Measurements from ENCODE around the gene YPEL2. TPM values are rescaled to one million over a fixed set of nuclear protein-coding genes. Genes with fewer than 3 reads are reported as not detected.

YPEL2 gene
- total RNA-seq, 4 donors from 2014 or later = 16.5 to 24.1 (median 21.8) TPM

DNA sequence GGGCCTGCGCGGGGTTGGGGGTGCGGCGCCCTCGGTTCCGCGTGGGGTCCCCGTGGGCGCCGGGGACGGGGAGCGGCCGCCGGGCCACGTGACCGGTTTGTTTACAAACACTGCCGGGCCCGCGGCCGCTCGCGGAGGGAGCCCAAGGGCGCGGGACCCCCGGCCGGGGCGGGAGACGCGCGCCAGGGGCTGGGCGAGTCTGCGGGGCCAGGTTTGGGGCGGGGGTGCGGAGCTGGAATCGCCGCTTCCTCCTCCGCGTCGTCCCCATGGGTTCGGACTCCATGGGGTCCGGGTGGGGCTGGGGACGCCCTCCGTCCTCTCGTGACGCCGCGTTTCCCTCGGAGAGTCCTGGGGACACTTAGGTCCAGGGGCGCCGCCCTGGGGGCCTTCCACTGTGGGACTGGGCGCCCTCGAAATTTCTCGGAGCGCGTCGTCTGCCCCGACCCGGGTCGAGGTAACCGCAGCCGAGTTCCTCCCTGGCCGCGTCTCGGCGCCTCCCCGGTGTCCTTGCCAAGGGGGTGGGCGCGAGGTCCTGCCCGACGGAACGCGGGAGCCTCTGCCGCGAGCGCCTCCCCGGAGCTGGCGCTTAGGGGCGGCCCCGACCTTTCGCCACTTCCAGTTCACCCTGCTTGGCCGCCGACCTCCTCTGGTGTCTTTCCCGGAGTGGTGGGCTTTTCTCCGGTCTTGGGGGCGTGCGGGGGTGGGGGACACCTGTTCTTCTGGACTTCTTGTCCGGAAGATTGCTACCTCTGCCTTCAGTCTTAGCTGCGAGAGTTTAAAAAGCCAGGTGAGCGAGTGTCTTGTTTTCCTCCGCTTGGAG is 684 bp downstream of the YPEL2 start:
- TF ChIP-seq POLR2A (IDR thresholded peaks at IDR 0.05) = no peak
- TF ChIP-seq, protein P1, sequence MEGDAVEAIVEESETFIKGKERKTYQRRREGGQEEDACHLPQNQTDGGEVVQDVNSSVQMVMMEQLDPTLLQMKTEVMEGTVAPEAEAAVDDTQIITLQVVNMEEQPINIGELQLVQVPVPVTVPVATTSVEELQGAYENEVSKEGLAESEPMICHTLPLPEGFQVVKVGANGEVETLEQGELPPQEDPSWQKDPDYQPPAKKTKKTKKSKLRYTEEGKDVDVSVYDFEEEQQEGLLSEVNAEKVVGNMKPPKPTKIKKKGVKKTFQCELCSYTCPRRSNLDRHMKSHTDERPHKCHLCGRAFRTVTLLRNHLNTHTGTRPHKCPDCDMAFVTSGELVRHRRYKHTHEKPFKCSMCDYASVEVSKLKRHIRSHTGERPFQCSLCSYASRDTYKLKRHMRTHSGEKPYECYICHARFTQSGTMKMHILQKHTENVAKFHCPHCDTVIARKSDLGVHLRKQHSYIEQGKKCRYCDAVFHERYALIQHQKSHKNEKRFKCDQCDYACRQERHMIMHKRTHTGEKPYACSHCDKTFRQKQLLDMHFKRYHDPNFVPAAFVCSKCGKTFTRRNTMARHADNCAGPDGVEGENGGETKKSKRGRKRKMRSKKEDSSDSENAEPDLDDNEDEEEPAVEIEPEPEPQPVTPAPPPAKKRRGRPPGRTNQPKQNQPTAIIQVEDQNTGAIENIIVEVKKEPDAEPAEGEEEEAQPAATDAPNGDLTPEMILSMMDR (IDR thresholded peaks at IDR 0.05) = no peak
- Histone ChIP-seq H3K27me3 (no peaks in the 10 kb centered on the region), H3K4me1 (peaks cover 2 to 50% (median 23%) of the 10 kb centered on the region in 4 donors), H3K36me3 (no peaks in the 10 kb centered on the region), H3K4me3 (peak overlapping the region; percentile 89 to 99 (median 96)), H3K9me3 (no peaks in the 10 kb centered on the region), H3K27ac (peak overlapping the region; percentile 93 to 96 (median 94))
- peak; percentile 44 to 71 (median 71) for DNase-seq

DNA sequence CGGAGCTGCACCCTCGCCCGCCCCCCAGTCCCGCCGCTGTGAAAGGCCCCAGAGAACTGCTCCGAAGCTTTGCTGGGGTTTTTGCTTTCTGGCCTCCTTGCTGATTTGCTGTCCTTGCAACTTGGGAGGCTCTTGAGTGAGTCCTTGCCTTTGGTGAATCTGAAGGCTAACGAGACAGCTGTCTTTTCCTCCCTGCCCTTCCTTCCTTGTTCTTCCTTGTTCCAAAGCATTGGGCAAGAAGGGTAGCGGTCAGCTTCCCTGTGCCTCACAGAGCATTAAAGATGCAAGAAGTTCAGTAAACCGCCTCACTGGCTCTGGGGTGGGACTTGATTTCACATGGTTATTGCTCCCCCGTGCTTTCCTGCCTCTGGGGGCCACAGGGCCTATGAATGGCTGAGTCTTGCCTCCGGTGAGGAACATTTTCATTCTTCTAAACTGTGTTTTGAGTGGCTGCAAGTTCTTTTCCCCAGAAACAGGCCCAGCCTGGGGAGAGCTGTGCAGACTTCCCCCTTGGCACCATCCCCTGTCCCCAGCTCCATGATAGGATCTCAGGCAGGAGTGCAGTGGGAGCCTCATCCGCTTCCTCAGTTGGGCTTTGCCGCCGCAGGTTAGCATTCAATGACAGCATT is 1.4 kb downstream of the YPEL2 start:
- TF ChIP-seq, protein P1 (IDR thresholded peaks at IDR 0.05) = no peak
- peaks cover 2 to 50% (median 23%) of the 10 kb centered on the region in 4 donors for H3K4me1 ChIP-seq
- H3K27me3 ChIP-seq = no peaks in the 10 kb centered on the region
- H3K36me3 ChIP-seq = no peaks in the 10 kb centered on the region
- peak in 2 of 3 donors; percentile 28 to 62 for DNase-seq
- peak overlapping the region; percentile 89 to 99 (median 96) for H3K4me3 ChIP-seq
- H3K9me3 ChIP-seq = no peaks in the 10 kb centered on the region
- H3K27ac ChIP-seq = peak overlapping the region; percentile 93 to 96 (median 94)

DNA sequence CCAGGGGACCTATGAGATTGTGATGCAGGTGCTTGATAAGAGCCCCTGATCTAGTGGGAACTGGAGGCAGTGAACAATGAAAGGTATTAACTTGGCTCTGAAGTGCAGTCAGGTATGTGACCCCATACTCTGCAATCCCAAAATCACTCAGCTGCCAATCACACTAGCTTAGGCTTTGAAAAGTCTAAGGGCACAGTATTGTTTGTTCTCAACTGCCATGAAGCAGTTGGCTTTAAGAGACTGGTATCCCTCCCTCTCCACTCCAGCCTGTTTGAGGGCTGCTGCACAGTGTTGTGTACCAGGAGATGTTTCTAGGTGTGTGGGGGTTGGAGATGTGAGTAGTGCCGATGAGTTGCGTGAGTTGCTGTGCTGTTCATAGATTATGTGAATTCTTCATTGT is 2.4 kb downstream of the YPEL2 start:
- Histone ChIP-seq H3K9me3 (no peaks in the 10 kb centered on the region), H3K4me1 (peaks cover 2 to 43% (median 19%) of the 10 kb centered on the region in 4 donors), H3K36me3 (no peaks in the 10 kb centered on the region), H3K27me3 (no peaks in the 10 kb centered on the region), H3K27ac (no peak overlapping the region), H3K4me3 (peak overlapping the region in 1 of 4 donors; percentile 99)
- DNase-seq = no peak
- TF ChIP-seq POLR2A (IDR thresholded peaks at IDR 0.05) = no peak
- TF ChIP-seq, protein P1 (IDR thresholded peaks at IDR 0.05) = no peak

DNA sequence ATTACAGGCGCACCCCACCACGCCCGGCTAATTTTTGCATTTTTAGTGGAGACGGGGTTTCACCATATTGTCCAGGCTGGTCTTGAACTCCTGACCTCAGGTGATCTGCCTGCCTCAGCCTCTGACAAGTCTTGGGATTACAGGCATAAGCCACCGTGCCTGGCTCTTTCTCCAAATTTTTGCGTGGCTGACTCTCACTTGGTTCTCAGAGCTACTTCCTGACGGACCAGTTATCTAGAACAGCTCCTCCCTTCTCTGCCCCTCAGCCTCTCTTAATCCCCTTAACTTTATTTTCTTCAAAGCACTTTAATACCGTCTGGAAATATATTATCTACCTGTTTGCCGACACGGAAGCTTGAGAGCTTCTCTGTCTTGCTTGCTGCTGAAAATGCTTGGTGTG is 4.2 kb downstream of the YPEL2 start:
- Histone ChIP-seq H3K4me3 (no peak overlapping the region), H3K27ac (no peak overlapping the region), H3K4me1 (peaks cover 0 to 26% (median 11%) of the 10 kb centered on the region in 4 donors), H3K9me3 (no peaks in the 10 kb centered on the region), H3K27me3 (no peaks in the 10 kb centered on the region), H3K36me3 (no peaks in the 10 kb centered on the region)
- TF ChIP-seq, protein P1 (IDR thresholded peaks at IDR 0.05) = no peak
- TF ChIP-seq POLR2A (IDR thresholded peaks at IDR 0.05) = no peak
- no peak for DNase-seq

DNA sequence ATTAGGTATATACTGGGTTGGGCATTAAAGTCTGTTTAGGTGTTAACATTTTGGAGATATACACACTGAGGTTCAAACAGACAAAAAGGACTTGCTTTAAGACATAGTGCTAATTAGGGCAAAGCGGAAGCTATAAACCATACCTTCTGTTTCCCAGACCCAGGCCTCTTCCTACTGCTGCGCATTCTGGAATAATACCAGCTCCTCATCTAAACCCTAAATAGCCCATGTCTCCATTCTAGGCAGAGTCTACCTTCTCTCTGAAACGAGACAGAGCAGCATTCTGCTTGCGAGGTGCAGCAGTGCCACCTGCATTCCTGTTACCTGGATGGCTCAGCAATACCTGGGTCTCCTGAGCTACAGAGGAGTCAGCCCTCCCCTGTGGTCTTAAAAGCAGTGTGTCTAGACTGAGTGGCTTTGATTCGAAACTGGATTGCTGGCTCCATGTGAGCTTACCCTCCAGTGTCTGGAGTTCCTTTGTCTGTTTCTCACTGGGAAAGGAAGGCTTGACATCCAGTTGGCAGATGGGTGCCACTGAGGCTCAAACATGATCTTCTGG is 6.4 kb downstream of the YPEL2 start:
- H3K4me1 ChIP-seq = peaks cover 0 to 41% (median 5%) of the 10 kb centered on the region in 4 donors
- H3K36me3 ChIP-seq = no peaks in the 10 kb centered on the region

More for the DNA sequence above, 6.4 kb downstream of the YPEL2 start:
- DNase-seq = no peak
- TF ChIP-seq, protein P1 (IDR thresholded peaks at IDR 0.05) = no peak
- TF ChIP-seq POLR2A (IDR thresholded peaks at IDR 0.05) = no peak
- Histone ChIP-seq H3K4me3 (no peak overlapping the region), H3K27ac (no peak overlapping the region), H3K27me3 (no peaks in the 10 kb centered on the region), H3K9me3 (no peaks in the 10 kb centered on the region)

Measured in Peyer's patch (tissue), 4 donors.